ENCODE measurements around the gene B3GALT5.
"Not testable (repeated sequence)": the region's sequence is repeated elsewhere in the genome, so short reads cannot be mapped to it uniquely, and the experiment has no call there.

B3GALT5 gene

DNA sequence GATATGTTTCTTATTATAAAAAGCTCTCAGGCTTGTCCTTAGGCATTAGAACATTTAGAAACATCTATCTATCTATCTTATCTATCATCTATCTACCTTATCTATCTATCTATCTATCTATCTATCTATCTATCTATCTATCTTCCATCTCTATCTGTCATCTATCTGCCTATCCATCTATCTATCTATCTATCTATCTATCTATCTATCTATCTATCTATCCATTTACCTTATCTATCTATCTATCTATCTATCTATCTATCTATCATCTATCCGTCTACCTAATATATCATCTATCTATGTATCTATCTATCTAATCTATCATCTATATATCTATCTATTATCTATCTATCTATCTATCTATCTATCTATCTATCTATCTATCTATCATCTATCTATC is 77.1 kb downstream of the B3GALT5 start:
- not testable (repeated sequence) for DNase-seq (ENCODE audit: low read depth in 1 of 2, low spot score in 1 of 2)

DNA sequence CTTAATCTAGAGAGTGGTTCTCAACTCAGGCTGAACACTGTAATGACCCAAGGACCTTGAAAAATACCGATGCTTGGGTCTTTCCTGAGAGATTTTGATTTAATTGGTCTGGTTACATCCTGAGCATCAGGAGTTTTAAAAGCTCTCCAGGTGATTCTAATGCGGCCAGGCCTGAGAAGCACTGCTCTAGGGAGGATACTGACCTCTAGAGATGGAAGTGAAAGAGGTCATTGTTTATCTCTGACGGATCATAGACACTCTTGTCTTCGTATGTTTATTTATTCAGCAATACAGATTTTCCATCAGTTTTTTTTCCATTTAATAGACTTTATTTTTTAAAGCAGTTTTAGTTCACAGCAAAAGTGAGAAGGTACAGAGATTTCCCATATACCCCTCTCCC is 77.7 kb downstream of the B3GALT5 start:
- DNase-seq (ENCODE audit: low read depth in 1 of 2, low spot score in 1 of 2), result no peak

DNA sequence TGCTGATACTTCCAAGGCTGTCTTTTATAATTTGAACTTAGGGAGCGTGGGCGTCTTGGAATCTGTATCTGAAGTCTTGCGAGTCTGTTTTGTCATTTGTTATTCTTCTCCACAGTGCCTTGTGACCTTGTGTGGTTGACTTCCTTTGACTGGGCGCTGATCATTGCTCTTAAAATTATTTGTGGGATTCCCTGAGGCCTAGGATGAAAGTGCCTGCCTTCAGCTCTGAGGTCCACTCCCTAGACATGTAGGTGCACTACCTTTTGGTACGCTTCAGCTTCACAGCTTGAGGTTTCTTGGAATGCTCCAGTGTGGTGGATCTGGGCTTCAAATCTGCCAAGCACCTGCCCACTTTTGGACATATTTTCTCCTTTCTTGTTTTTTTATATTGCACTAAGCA is 82.0 kb downstream of the B3GALT5 start:
- no peak for DNase-seq (ENCODE audit: low read depth in 1 of 2, low spot score in 1 of 2)

DNA sequence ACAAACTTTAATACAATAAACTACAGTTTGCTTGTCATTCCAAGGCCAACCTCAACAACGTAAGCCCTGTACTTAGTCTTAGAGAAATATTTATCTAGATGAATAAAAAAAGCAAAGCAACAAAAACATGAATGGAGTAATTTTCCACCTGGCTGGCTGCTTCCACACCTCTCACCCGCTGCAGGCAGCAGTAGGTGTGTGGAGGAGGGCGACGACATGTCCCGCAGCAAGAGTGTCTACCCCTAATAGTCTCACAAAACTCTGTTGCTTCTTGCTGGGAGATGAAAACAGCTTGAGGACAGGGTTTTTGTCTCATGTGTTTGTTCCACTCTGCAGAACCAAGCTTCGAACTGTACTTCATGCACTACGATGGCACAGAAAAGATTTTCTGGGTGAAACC is 83.5 kb downstream of the B3GALT5 start:
- DNase-seq (ENCODE audit: low read depth in 1 of 2, low spot score in 1 of 2), result no peak

DNA sequence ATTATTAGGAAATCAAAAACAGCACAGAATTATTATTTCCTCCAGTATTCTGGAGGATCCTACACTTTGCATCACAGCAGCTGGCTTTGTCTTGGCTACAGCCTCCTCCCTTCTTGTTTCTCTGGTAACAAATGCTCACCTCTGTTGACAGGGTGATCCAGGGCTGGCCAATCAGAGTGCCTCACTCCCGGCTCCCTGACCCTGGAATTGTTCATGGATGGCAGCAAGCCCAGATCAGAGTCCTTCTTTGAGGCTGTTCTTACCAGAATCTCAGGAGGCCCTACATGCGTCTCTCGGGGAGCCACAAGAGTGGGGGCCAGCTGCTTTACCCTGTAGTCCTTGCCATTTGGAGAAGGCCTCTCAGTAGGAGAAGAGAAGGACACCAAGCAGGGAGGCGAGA is 83.9 kb downstream of the B3GALT5 start:
- no peak for DNase-seq (ENCODE audit: low read depth in 1 of 2, low spot score in 1 of 2)

DNA sequence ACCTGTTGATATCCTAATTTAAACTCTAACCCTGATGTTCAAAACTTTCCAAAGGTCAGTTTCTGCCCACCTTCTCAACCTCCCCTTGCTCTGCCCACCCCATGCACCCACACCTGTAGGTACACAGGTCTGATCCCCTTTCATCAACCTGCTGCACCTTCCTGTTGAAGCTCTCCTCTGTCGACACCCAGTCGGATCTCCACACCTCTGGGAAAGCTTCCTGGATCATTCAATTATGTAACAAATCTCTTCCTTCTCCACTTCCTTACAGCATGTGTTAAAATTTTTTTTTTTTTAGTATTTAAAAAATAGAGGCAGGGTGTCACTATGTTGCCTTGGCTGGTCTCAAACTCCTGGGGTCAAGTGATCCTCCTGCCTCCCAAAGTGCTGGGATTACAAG is 87.6 kb downstream of the B3GALT5 start:
- DNase-seq (ENCODE audit: low read depth in 1 of 2, low spot score in 1 of 2), result no peak

DNA sequence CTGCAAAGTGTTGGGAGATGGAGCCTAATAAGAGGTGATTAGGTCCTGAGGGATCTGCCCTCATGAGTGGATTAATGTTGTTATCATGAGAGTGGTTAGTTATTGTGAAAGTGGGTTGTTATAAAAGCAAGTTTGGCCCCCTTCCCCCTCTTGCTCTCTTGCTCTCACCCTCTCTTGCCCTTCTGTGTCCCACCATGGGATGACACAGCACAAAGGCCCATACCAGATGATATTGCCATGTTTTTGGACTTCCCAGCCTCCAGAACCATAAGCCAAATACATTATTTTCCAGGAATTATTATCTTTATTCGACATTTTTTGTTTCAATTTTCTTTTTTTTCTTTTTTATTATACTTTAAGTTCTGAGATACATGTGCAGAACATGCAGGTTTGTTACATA is 90.8 kb downstream of the B3GALT5 start:
- DNase-seq (ENCODE audit: low read depth in 1 of 2, low spot score in 1 of 2), result no peak

DNA sequence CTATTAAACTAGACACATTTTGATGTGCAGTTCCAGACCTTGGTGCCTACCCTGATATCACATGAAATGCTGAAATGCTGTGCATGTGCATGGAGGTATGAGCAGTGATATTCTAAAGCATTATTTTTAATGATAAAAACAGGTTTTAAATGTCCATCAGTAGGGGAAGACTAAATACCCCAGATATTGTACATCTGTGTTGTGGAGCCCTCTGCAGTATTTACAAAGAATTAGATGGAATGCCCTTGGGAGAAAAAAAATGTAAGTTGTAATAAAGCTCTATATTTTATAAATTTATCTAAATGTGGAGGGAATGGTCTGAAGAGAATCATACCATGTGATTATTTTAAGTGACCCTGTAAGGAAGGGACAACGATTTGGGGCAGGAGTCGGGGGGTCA is 93.1 kb downstream of the B3GALT5 start:
- DNase-seq (ENCODE audit: low read depth in 1 of 2, low spot score in 1 of 2), result no peak

DNA sequence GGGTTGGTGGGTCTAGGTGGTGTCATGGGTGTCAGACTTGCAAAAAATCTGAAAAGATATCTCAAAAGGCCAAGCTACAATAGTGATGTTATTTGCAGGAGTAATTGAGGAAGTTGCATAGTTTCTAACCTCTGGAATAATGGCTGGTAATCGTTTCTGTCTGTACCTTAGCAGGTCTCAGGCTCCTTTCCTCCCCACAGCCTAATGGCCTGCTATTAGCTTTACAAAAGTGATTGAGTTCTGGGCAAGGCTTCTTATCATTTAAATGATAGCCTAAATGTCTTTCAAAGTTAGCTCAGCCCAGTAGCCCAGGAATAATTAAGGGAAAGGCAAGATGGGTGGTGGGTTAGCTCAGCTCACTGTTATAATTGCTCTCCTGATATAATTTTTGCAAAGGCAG is 94.6 kb downstream of the B3GALT5 start:
- DNase-seq (ENCODE audit: low read depth in 1 of 2, low spot score in 1 of 2), result no peak

DNA sequence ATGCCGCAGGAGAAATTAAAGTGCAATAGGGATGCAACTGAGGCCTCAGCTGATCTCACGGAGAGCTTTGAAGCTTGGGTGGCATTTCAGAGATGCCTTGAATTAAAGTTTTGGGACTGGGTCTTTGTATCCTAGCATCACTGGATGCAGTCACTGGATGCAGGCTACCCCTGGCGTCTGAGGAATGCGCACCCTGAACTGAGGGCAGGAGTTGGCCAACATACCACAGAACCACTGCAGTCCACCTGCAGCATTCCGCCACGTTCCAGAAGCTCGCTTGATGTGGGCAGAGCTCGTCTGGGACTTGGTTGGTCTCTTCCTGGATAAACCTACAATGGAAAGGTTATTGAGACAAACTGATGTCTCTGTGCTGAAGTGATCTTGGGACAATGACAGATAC is 98.1 kb downstream of the B3GALT5 start:
- no peak for DNase-seq (ENCODE audit: low read depth in 1 of 2, low spot score in 1 of 2)

DNA sequence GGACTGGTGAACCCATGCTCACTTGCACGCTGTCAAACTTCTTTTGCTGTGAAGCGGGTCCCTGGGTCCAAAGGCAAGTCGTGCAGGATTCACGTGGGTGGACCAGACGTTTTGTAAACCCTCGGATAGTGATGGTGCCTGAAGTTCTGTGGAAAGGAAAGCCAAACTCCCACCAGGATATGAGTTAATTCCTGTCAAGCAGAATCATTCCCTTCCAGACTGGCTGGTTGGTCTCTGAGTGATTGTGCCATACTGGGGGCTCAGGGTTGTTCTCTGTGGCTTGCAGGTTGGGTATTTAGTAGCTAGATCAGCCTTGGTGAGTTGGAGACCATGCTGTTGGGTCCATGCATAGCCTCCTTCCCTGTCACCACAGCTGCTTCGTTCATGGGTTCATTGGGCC is 99.5 kb downstream of the B3GALT5 start:
- DNase-seq (ENCODE audit: low read depth in 1 of 2, low spot score in 1 of 2), result no peak

DNA sequence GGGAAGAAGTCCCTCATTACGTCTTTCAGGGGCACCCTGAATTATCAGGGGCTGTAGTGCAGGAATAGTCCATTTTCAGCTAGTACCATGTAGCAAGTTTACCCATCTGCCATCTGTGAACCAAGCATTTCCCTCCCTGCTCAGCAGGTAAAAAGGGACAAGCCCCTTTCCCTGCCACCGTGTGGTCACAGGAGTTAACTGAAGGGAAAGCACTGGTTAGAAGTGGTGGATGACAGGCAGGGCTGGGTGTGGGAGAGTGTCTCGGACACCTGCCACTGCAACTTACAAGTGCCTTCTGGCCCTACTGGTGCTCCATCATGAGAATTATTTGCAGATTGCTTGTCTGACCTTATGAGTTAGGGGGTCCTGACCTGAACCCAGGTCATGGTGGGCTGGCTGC is 100.2 kb downstream of the B3GALT5 start:
- DNase-seq (ENCODE audit: low read depth in 1 of 2, low spot score in 1 of 2), result no peak

DNA sequence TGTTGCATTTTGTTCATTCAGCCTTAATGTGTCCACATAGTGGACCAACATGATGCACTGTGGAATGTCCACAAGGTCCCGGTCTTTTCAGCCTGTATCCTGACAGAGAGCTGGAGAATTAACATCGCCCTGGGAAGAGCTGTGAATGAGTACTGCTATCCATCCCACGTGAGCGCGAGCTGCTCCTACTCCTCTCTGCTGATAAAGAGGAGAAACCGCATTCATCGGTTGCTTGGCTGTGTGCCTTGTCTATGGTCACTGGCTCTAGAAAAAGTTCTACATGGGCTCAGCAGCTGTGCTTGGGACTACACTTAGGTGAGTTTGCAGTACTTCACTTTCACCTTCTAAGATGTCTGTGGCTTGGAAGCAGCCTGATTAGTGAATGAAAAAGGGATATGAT is 101.2 kb downstream of the B3GALT5 start:
- no peak for DNase-seq (ENCODE audit: low read depth in 1 of 2, low spot score in 1 of 2)

DNA sequence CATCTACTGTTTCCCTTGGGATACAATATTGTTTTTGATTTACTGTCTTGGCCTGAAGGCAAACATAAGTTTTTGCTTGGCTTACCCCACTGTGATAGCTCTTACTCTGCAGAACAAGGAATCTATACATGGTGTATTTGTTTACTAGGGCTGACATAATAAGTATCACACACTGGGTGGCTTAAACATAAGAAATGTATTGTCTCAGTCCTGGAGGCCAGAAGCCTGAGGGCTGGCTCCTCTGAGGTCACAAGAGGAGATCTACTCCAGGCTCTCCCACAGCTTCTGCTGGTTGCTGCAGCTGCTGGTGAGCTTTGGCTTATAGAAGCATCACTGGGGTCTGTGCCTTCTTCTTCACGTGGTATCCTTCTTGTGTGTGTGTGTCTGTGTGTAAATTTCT is 101.6 kb downstream of the B3GALT5 start:
- DNase-seq (ENCODE audit: low read depth in 1 of 2, low spot score in 1 of 2), result no peak

DNA sequence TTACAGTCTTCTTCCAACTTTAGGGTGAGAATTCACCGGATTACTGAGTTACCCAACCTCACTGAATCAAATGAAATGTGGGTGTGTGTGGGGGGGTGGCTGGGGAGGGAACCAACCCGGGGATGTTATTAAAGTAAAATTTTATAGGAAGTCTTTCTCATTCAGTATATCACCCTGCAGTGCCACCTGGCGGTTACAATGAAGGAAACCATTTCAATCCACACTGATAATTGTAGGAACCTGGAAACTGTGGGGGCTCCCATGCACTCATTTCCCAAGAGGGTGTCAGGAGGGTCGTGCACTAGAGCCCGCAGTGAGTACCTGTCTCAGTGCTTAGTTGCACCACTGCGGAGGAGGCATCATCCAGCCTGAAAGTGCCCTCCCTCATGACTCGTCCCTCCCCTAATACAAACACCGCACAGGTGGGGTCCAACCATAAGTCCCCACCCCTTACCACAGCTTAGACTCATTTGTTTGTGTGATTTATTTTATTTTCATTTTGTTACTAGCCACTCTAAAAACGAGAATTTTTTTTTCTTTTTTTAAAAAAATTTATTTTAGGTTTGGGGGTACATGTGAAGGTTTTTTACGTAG is 103.2 kb downstream of the B3GALT5 start:
- DNase-seq (ENCODE audit: low read depth in 1 of 2, low spot score in 1 of 2), result no peak

DNA sequence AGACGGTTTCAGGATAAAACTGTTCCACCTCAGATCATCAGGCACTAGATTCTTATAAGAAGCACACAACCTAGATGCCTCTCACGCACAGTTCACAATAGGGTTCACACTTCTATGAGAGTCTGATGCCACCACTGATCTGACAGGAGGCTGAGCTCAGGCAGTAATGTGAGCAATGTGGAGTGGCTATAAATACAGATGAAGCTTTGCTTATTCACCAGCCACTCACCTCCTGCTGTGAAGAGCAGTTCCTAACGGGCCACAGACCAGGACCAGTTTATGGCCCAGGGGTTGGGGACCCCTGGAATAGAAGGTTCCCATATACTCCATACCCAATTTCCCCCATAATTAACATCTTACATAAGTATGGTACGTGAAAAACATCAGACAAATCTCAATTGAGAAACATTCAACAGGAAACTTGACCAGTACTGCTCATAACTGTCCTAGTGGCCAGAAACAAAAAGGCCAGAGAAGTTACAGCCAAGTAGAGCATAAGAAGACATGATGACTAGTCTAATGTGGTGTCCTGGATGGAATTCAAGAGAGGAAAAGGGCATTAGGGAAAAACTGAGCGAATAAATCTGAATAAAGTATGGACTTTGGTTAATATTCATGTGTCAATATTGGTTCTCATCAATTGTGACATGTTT is 107.5 kb downstream of the B3GALT5 start:
- no peak for DNase-seq (ENCODE audit: low read depth in 1 of 2, low spot score in 1 of 2)

DNA sequence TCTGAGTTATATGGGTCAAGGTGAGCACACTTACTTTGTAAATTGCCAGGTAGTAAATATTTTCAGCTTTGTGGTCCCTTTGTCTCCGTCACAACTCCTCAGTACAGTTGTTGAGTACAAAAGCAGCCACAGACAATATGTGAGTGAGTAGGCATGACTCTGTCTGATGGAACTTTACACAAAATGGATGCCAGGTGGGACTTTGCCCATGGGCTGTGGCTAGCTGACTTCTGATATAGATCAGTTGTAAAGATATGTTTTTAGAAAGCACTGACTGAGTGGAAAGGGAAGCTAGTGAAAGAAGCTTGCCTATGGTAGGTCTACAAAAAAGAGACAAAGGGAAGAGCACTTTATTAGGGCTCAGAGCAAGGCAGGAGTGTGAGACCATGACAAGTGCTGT is 109.1 kb downstream of the B3GALT5 start:
- DNase-seq (ENCODE audit: low read depth in 1 of 2, low spot score in 1 of 2), result no peak

Data from stimulated activated CD4-positive, alpha-beta T cell treated with anti-CD3 and anti-CD28 coated beads, Interleukin-15, amount 100 ng/mL, for 1 hour (primary cell).